Measurements from ENCODE around the gene IGFL4. TPM values are rescaled to one million over a fixed set of nuclear protein-coding genes. Genes with fewer than 3 reads are reported as not detected.

The IGFL4 gene
- total and polyA plus RNA-seq, 2 experiments from 2014 or later: 0.83 to 1.1 TPM

- no peaks in the 10 kb centered on the region for H3K9me2 ChIP-seq (replicated peaks; ENCODE audit: insufficient read depth)
- H3K36me3 ChIP-seq (replicated peaks; ENCODE audit: insufficient read depth, low read depth): no peaks in the 10 kb centered on the region
- WGBS (ENCODE audit: low lambda C conversion rate, missing lambda C conversion rate): 75% methylated on average over 9 of the region's 11 CpGs
- no peaks in the 10 kb centered on the region for H4K20me1 ChIP-seq (ENCODE audit: insufficient read depth, poor library complexity, severe bottlenecking)
- no peak overlapping the region for H3K27ac ChIP-seq
- no peak overlapping the region for H2AFZ ChIP-seq
- H3K79me2 ChIP-seq: no peaks in the 10 kb centered on the region
- TF ChIP-seq EZH2 (IDR thresholded peaks at IDR 0.05; ENCODE audit: borderline replicate concordance): no peak
- TF ChIP-seq CTCF (IDR thresholded peaks at IDR 0.05; ENCODE audit: poor library complexity): no peak
- no peak for TF ChIP-seq EZH2phosphoT487 (IDR thresholded peaks at IDR 0.05; ENCODE audit: low read depth, severe bottlenecking, unreplicated experiment)
- H3K9me3 ChIP-seq (ENCODE audit: low read depth): no peaks in the 10 kb centered on the region
- no peak overlapping the region for H3K4me2 ChIP-seq
- no peak for DNase-seq (ENCODE audit: low spot score)
- H3K27me3 ChIP-seq: no peaks in the 10 kb centered on the region
- no peak overlapping the region for H3K4me3 ChIP-seq
- no peaks in the 10 kb centered on the region for H3K4me1 ChIP-seq (ENCODE audit: insufficient read depth)
Measured at GRCh38 chr19:46021531-46022041, 19.2 kb downstream of the IGFL4 start.

GRCh38 chr19:46020819-46021125 is 20.0 kb downstream of the IGFL4 start:
- no peak overlapping the region for H3K27ac ChIP-seq
- peaks cover 4% of the 10 kb centered on the region for H4K20me1 ChIP-seq (ENCODE audit: insufficient read depth, poor library complexity, severe bottlenecking)
- WGBS (ENCODE audit: low lambda C conversion rate, missing lambda C conversion rate): 97% methylated on average over 7 of the region's 7 CpGs
- no peaks in the 10 kb centered on the region for H3K9me3 ChIP-seq (ENCODE audit: low read depth)
- DNase-seq (ENCODE audit: low spot score): no peak
- peaks cover under 1% of the 10 kb centered on the region for H3K4me1 ChIP-seq (ENCODE audit: insufficient read depth)
- no peaks in the 10 kb centered on the region for H3K9me2 ChIP-seq (replicated peaks; ENCODE audit: insufficient read depth)
- H2AFZ ChIP-seq: no peak overlapping the region
- no peaks in the 10 kb centered on the region for H3K36me3 ChIP-seq (replicated peaks; ENCODE audit: insufficient read depth, low read depth)
- H3K27me3 ChIP-seq: peaks cover under 1% of the 10 kb centered on the region
- H3K4me3 ChIP-seq: no peak overlapping the region
- TF ChIP-seq EZH2 (IDR thresholded peaks at IDR 0.05; ENCODE audit: borderline replicate concordance) (no peak), EZH2phosphoT487 (IDR thresholded peaks at IDR 0.05; ENCODE audit: low read depth, severe bottlenecking, unreplicated experiment) (no peak), CTCF (IDR thresholded peaks at IDR 0.05; ENCODE audit: poor library complexity) (no peak)
- H3K79me2 ChIP-seq: no peaks in the 10 kb centered on the region
- no peak overlapping the region for H3K4me2 ChIP-seq

GRCh38 chr19:46019270-46019669 is 21.5 kb downstream of the IGFL4 start:
- WGBS (ENCODE audit: low lambda C conversion rate, missing lambda C conversion rate): 99% methylated on average over 13 of the region's 13 CpGs

More at GRCh38 chr19:46019270-46019669, 21.5 kb downstream of the IGFL4 start:
- Histone ChIP-seq H3K27me3 (peaks cover 11% of the 10 kb centered on the region), H3K79me2 (no peaks in the 10 kb centered on the region), H3K36me3 (replicated peaks; ENCODE audit: insufficient read depth, low read depth) (no peaks in the 10 kb centered on the region), H4K20me1 (ENCODE audit: insufficient read depth, poor library complexity, severe bottlenecking) (peaks cover 13% of the 10 kb centered on the region), H3K9me2 (replicated peaks; ENCODE audit: insufficient read depth) (no peaks in the 10 kb centered on the region), H3K4me1 (ENCODE audit: insufficient read depth) (peaks cover 10% of the 10 kb centered on the region), H3K9me3 (ENCODE audit: low read depth) (no peaks in the 10 kb centered on the region), H2AFZ (no peak overlapping the region), H3K4me2 (no peak overlapping the region), H3K27ac (no peak overlapping the region), H3K4me3 (no peak overlapping the region)
- no peak for DNase-seq (ENCODE audit: low spot score)
- TF ChIP-seq CTCF (IDR thresholded peaks at IDR 0.05; ENCODE audit: poor library complexity) (no peak), EZH2phosphoT487 (IDR thresholded peaks at IDR 0.05; ENCODE audit: low read depth, severe bottlenecking, unreplicated experiment) (no peak), EZH2 (IDR thresholded peaks at IDR 0.05; ENCODE audit: borderline replicate concordance) (no peak)

Data from hepatocyte (in vitro differentiated cells).